Daoy (cell line): ENCODE data around the gene CAPN13. TPM values are rescaled to one million over a fixed set of nuclear protein-coding genes. Genes with fewer than 3 reads are reported as not detected.

Experiments
- DNase-seq: peaks from one replicate; pipeline ENCODE4 v3.0.0-alpha.2; 2015; ENCODE audit warnings: low read depth
- total RNA-seq: library from RNA; depleted of rRNA; stranded (reverse); fragments of >200 nt; shearing (Covaris generic); gene quantifications from 2 replicates; pipeline ENCODE4 v1.2.3, GENCODE V29; 2014; rRNA removed

CAPN13 gene
- total RNA-seq: not detected in 2 replicates

GRCh38 chr2:30807249-30807648 lies at the start of gene CAPN13:
Gene CAPN13 (minus strand): TSS chr2:30807446. CDS start chr2:30787325, 20,121 bp downstream.
- DNase-seq: no peak

DNA sequence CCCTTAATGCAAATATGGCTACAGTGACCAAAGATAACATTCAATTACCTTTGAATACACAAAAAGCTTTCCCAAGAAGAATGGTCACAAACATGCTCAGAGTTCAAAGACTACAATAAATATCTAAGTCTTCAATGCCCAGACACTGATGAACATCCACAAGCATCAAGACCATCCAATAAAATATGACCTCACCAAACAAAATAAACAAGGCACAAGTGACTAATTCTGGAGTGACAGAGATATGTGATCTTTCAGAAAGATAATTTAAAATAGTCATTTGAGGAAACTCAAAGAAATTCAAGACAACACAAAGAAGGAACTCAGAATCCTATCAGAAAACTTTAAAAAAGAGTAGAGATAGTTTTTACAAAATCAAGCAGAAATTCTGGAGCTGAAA lies 40.6 kb upstream of the CAPN13 start:
- DNase-seq: no peak

- no peak for DNase-seq
Observed at GRCh38 chr2:30847329-30847728, 40.1 kb upstream of the CAPN13 start.

- DNase-seq: no peak
Observed at GRCh38 chr2:30828586-30828985, 21.3 kb upstream of the CAPN13 start.

DNA sequence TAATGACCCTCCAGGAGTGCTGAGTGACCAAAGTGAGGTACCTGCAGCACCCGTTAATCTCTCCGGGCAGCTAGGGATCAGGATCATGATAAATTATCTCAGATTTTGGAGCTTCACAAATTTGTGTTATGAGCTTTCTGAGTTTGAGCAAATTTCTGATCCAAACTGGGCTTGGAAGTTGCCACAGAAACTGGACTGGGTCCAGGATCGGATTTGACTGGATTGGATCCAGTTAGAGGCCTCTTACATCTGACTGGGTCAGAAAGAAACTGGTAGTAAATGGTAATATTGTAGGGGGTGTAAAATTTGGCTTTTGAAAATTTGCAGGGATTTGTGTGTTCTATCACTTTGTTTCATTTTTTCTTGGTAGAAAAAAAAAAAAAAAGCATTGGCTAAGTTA lies 19.7 kb upstream of the CAPN13 start:
- DNase-seq: no peak

DNA sequence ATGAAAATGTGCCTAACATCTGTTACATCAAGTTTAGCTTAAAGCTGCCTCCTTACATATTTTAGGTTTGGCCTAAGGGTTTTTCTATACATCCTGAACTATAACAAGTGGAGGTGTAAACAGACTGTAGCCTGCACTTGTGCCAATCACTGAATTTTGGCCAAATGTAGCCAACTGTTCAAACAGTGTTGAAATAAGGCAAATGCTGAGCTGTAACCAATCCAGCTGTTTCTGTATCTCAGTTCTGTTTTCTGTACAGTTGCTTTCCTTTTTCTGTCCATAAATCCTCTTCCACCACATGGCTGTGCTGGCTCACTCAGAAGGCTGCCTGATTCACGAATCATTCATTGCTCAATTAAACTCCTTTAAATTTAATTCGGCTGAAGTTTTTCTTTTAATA lies 19.2 kb upstream of the CAPN13 start:
- DNase-seq: no peak

- no peak for DNase-seq
Observed at GRCh38 chr2:30823452-30823851, 16.2 kb upstream of the CAPN13 start.

- no peak for DNase-seq
Observed at GRCh38 chr2:30821960-30822359, 14.7 kb upstream of the CAPN13 start.

DNA sequence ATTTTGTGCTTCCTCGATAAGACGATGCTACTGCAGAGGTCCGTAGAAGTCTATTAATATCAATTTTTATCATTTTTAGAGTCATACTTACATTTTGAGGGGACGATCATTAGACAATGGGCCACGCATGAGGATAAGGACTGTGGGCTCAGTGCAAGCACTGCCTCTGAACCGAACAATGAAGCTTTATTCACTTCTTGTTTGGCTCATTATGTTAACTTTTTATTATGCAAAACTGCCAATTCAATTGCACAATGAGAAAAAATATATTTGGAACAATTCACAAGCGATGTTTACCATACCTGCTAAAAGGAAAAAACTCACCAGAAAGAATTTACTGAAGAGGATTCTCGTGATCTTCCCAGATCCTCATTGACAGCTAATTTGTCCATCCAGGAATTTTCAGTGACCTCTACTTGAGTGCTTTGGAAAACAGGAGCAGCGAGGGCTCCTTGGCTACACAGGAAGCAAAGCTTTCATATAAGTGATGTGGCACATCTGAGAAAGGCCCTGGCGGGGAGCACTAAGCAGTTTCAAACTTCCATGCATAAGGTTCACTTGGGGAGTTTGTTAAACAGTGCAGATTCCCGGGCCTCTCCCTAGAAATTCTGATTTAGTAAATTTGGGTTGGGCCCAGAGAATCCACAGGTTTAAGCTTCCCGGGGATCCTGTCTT lies 13.3 kb upstream of the CAPN13 start:
- DNase-seq: no peak

DNA sequence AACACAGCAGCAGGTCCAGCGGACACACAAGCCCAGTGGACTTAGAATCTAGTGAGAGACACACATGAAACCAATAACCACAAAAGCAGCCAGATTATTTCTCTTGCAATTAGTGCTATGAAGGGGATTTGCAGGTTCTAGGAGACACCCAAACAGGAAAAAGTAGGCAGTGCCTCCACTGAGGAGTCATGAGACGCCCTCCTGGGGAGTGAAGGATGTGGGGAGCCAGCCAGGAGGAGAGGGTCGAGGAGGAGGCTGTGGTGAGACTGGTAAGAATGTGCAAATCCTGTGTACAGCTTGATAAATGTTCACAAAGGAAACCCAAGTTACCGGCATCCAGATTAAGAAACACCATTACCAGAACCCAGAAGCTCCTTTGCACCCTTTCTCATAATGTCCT lies 2.7 kb upstream of the CAPN13 start:
- DNase-seq: no peak

DNA sequence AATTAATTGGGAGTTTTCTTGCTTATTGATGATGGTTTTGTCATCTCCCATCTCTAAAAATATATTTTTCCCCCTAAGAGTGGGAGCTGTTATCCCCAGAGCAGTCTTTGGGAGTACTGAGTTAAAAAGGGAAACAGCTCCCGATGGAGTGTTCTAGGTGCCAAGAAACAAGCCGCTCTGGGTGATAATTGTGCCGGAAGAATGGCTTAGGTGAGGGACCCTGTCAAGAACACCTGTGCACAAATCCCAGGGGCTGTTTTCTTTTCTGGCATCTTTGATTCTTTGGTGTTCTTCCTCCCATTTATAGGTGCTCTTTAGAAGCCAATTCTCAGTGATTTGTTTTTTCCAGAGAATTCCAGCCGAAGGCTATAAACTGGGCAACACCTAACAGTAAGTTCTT lies 1.4 kb upstream of the CAPN13 start:
- DNase-seq: no peak

- no peak for DNase-seq
Observed at GRCh38 chr2:30803281-30803680, 4.0 kb downstream of the CAPN13 start.

GRCh38 chr2:30802611-30803010 lies 4.6 kb downstream of the CAPN13 start:
- DNase-seq: no peak

DNA sequence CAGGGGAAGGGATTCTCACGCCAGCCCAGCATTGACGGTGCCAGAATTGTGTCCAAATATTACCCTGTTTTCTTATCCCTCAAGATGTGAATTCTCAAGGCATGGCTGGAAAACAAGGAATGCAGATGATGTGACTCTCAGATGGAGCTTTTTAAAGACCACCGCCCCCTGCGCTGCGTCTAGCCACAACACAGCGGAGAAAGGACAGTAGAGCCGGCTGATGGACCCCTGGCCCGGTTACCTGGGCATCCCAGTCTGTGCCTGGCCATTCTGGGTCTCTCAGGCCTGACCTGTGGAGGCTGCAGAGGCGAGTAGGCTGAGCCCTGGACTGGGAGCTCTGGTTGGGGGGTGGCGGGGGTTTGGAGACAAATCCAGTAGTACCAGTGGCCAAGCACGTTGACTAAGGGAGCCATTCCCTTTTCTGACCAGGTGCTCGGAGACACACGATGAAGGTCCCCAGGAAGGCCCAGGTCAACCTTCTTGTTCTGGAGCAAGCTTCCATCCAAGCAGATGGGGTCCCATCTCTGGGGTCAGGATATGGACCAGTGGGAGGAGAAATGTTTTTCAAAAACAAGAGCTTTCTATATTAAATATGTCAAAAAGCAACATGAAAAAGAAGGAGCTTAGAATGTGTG lies 5.3 kb downstream of the CAPN13 start:
- DNase-seq: no peak

DNA sequence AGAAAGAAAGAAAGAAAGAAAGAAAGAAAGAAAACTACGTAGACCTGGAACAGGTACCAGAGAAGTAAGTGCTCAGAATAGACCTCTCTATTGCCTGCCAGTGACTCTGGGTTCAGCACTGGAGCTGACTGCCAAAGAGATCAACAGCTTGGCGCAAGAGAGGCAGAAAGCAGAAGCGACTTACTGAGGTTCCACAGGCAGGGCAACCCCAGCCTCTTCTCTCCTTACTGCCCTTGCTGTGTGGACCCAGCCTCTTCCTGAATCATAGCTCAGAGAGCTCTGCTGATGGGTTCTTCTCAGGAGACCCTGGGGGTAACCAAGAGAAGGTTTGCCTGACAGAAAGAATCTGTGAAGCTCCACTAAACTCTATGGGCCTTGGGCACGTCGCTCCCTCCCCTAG lies 7.1 kb downstream of the CAPN13 start:
- DNase-seq: no peak

DNA sequence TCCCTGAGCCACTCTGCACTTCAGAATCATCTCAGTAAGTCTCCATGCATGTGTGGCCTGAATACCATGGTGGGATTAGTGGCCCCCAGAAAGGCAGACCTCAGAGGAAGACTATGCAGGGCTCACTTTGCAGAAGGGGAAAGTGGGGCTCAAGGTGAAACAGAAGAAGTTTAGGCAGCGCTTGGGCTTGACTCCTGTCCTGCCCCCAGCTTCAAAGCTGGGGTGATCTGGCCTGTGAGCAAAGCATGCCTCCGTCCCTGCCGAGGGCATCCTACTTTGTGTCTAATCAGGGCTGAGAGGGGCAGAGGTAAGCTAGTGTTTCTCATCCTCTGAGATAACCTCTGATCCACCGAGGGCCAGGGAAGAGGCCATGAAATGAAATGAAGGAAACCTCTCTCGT lies 7.9 kb downstream of the CAPN13 start:
- no peak for DNase-seq

DNA sequence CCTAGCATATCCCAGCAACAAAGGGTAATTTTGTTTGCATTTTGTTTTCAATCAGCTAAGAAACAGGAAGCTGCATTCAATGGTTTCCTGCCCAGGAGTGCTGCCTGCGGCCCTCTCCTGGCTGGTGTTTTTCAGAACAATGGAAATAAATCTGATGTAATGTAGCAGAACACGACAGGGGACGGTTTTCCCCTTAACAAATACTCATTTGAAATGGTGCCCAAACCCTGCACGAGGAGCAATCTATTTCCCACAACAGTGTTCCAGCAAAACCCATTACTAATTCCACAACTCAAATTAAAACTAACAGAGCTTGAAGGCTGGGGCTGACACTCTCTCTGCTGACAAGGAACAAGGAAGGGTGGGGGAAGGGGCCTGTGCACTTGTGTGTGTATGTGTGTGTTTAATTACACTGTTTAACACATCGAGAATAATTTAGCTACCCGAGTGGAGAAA lies 8.7 kb downstream of the CAPN13 start:
- DNase-seq: no peak

DNA sequence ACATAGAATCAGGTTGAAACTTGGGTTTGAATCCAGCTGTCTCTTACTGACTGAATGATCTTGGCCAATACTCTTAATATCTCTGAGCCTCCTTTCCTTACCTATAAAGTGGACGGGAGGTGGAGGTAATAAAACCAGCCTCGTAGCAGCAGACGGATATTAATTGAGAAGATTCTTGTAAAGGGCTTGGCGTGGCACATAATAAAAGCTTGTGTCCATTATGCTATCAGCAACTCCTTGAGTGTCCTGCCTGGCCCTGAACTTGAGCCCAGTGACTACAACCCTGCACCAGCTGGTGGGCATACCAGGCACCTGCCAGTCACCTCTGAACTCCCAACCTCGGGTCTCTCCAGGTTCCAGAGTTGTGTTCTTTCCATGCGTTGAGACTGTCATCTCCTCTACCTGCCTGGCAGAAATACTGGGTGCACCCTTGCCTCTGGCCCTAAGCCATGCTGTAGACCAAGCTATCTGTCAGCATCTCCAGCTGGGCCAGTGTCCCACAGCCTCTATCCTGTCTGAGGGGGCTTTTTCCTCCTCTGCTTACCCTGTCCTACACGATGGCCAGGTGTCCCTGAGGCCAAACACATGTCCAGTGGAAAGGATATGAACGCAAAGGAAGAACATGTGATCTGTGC lies 9.7 kb downstream of the CAPN13 start:
- no peak for DNase-seq

DNA sequence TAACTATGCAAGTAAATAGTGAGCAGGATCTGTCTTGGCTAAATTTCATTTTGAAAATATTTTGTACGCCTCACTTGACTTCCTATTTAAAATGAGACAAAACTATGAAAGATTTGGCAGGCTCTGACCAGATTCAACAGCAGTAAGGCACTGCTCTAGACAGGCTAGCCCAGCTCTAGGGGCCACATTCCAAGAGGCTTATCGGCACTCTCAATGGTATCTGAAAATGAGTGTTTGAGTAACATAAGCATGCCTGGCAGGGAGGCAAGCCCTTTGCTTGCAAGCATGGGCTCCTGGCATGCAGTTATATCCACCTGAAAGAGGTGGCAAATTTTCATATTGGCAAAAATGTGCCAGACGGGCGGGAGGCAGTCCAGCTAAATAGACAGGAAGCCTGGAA lies 10.5 kb downstream of the CAPN13 start:
- no peak for DNase-seq

- DNase-seq: no peak
Observed at GRCh38 chr2:30792521-30792920, 14.7 kb downstream of the CAPN13 start.

GRCh38 chr2:30790879-30791278 lies 16.4 kb downstream of the CAPN13 start:
- DNase-seq: no peak

GRCh38 chr2:30789670-30790210 lies 17.5 kb downstream of the CAPN13 start:
- no peak for DNase-seq
